ENCODE results near the gene MRPL28.
"Not testable (repeated sequence)": the region's sequence is repeated elsewhere in the genome, so short reads cannot be mapped to it uniquely, and the experiment has no call there.

Gene MRPL28

DNA sequence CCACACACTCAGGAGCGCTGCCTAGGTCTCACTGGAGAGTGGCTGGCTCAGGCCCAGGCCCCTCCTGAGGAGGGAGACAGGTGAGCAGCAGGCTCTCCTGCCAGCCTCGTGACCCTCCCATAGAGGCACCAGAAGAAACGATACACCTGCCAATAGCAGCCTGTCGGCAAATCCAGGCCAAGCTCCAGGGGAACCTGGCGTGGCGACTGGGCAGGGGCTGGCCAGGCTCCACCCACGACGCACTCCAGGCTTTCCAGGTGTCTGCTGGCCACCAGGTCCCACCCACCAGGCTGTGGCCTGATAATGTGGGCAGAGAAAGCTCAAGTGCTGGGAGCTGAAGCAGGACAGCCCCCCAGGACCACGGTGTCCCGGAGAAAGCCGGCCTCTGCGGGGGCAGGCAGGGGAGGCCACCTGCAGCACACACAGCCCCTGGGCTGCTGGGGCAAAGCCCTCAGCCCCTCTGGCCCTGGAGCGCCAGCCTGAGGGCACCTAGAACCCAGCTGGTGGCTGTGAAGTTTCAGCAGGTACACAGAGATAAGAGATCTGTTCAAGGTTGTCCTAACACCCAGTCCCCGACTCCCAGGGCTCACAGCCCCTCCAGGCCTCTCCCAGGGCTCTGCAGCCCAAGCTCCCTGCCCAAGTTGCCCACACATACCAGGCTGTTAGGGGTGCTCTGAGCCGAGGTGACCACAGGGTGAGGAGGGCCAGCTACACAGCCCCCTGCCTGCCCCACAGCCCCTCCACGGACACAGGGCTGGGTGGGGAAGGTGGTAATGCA lies 9.0 kb upstream of the MRPL28 start:
- DNase-seq (ENCODE audit: low spot score), result no peak
- TF ChIP-seq, protein P1, sequence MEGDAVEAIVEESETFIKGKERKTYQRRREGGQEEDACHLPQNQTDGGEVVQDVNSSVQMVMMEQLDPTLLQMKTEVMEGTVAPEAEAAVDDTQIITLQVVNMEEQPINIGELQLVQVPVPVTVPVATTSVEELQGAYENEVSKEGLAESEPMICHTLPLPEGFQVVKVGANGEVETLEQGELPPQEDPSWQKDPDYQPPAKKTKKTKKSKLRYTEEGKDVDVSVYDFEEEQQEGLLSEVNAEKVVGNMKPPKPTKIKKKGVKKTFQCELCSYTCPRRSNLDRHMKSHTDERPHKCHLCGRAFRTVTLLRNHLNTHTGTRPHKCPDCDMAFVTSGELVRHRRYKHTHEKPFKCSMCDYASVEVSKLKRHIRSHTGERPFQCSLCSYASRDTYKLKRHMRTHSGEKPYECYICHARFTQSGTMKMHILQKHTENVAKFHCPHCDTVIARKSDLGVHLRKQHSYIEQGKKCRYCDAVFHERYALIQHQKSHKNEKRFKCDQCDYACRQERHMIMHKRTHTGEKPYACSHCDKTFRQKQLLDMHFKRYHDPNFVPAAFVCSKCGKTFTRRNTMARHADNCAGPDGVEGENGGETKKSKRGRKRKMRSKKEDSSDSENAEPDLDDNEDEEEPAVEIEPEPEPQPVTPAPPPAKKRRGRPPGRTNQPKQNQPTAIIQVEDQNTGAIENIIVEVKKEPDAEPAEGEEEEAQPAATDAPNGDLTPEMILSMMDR (IDR thresholded peaks at IDR 0.05; ENCODE audit: extremely low read depth, missing control alignments), result no peak

DNA sequence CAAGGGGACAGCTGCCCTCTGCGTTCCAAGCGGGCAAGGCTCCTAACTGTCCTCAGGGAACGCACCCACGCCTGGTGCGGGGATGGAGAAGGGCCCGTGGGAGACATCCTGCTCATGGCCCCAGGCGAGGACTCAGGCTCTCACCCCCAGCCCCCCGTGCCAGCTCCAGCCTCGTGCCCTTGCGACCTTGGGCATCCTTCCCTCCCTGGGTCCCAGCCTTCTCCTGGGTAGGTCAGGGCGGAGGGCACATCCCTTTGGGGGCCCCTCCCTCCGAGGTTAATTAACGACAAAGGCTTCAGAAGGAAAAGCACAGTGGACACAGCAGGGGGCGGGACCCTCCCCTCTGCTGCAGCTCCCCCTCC lies 8.5 kb upstream of the MRPL28 start:
- TF ChIP-seq, protein P1 (IDR thresholded peaks at IDR 0.05; ENCODE audit: extremely low read depth, missing control alignments), result no peak
- no peak for DNase-seq (ENCODE audit: low spot score)

- not testable (repeated sequence) for DNase-seq (ENCODE audit: low spot score)
Observed at GRCh38 chr16:378113-378820, 7.9 kb upstream of the MRPL28 start.

GRCh38 chr16:377419-377951 lies 7.1 kb upstream of the MRPL28 start:
- TF ChIP-seq, protein P1 (IDR thresholded peaks at IDR 0.05; ENCODE audit: extremely low read depth, missing control alignments), result no peak
- no peak for DNase-seq (ENCODE audit: low spot score)

GRCh38 chr16:376817-377418 lies 6.6 kb upstream of the MRPL28 start:
- no peak for DNase-seq (ENCODE audit: low spot score)
- TF ChIP-seq, protein P1 (IDR thresholded peaks at IDR 0.05; ENCODE audit: extremely low read depth, missing control alignments), result no peak

GRCh38 chr16:375927-376816 lies 5.8 kb upstream of the MRPL28 start:
- DNase-seq (ENCODE audit: low spot score), result no peak
- TF ChIP-seq, protein P1 (IDR thresholded peaks at IDR 0.05; ENCODE audit: extremely low read depth, missing control alignments), result no peak

GRCh38 chr16:375212-375611 lies 4.9 kb upstream of the MRPL28 start:
- TF ChIP-seq, protein P1 (IDR thresholded peaks at IDR 0.05; ENCODE audit: extremely low read depth, missing control alignments), result no peak

More at GRCh38 chr16:375212-375611, 4.9 kb upstream of the MRPL28 start:
- DNase-seq (ENCODE audit: low spot score), result no peak

Data from GM20000 (cell line).